ENCODE data around the gene ZNF569.

Gene ZNF569

GRCh38 chr19:37466798-37467607 lies at the start of gene ZNF569:
Gene ZNF569, minus strand, starts transcription at chr19:37467444. Its CDS starts 22,523 bp downstream, at chr19:37444921.
- Histone ChIP-seq H3K9me3 (peaks cover 7% of the 10 kb centered on the region; the same call in 1 of the 2 replicates), H3K4me3 (peak within 1 kb of the TSS; percentile 68), H3K27me3 (ENCODE audit: low read depth) (no peaks in the 10 kb centered on the region), H3K4me1 (peaks cover 3% of the 10 kb centered on the region), H3K36me3 (replicated peaks) (peaks cover 23% of the 10 kb centered on the region)
- peak; percentile 83 to 89 for DNase-seq (ENCODE audit: low spot score in 2 of 2)
- in situ Hi-C loops (cut with MboI; ENCODE audit: low sequenced_read_pairs), result no loop called here

GRCh38 chr19:37513397-37513796 lies 46.2 kb upstream of the ZNF569 start:
- Histone ChIP-seq H3K9me3 (no peaks in the 10 kb centered on the region), H3K36me3 (replicated peaks) (no peaks in the 10 kb centered on the region), H3K27me3 (ENCODE audit: low read depth) (no peaks in the 10 kb centered on the region), H3K4me1 (no peaks in the 10 kb centered on the region), H3K4me3 (no peak overlapping the region)
- DNase-seq (ENCODE audit: low spot score in 2 of 2), result no peak
- in situ Hi-C loops (cut with MboI; ENCODE audit: low sequenced_read_pairs), result no loop called here

- Histone ChIP-seq H3K36me3 (replicated peaks) (no peaks in the 10 kb centered on the region), H3K4me1 (no peaks in the 10 kb centered on the region), H3K27me3 (ENCODE audit: low read depth) (no peaks in the 10 kb centered on the region), H3K4me3 (no peak overlapping the region), H3K9me3 (no peaks in the 10 kb centered on the region)
- DNase-seq (ENCODE audit: low spot score in 2 of 2), result no peak
- in situ Hi-C loops (cut with MboI; ENCODE audit: low sequenced_read_pairs), result no loop called here
These were observed 44.6 kb upstream of the ZNF569 start for GRCh38 chr19:37511821-37512220.

GRCh38 chr19:37511186-37511585 lies 43.9 kb upstream of the ZNF569 start:
- DNase-seq (ENCODE audit: low spot score in 2 of 2), result no peak
- no peaks in the 10 kb centered on the region for H3K9me3 ChIP-seq
- H3K27me3 ChIP-seq (ENCODE audit: low read depth), result no peaks in the 10 kb centered on the region
- no peaks in the 10 kb centered on the region for H3K36me3 ChIP-seq (replicated peaks)
- H3K4me3 ChIP-seq, result no peak overlapping the region
- in situ Hi-C loops (cut with MboI; ENCODE audit: low sequenced_read_pairs), result no loop called here
- H3K4me1 ChIP-seq, result no peaks in the 10 kb centered on the region

- Histone ChIP-seq H3K4me3 (no peak overlapping the region), H3K9me3 (no peaks in the 10 kb centered on the region)
- DNase-seq (ENCODE audit: low spot score in 2 of 2), result no peak
These were observed 39.9 kb upstream of the ZNF569 start for GRCh38 chr19:37507167-37507464.

GRCh38 chr19:37506387-37507166 lies 39.3 kb upstream of the ZNF569 start, which contains the start of gene ZNF793:
Gene ZNF793, plus strand, starts transcription at chr19:37506939. Its CDS starts 16,501 bp downstream, at chr19:37523440.
- no peak within 1 kb of the TSS for H3K4me3 ChIP-seq
- no peaks in the 10 kb centered on the region for H3K36me3 ChIP-seq (replicated peaks)
- in situ Hi-C loops (cut with MboI; ENCODE audit: low sequenced_read_pairs), result no loop called here
- H3K4me1 ChIP-seq, result no peaks in the 10 kb centered on the region
- no peaks in the 10 kb centered on the region for H3K27me3 ChIP-seq (ENCODE audit: low read depth)
- no peaks in the 10 kb centered on the region for H3K9me3 ChIP-seq
- no peak for DNase-seq (ENCODE audit: low spot score in 2 of 2)

More at GRCh38 chr19:37507167-37507464, 39.9 kb upstream of the ZNF569 start:
- no peaks in the 10 kb centered on the region for H3K4me1 ChIP-seq
- no peaks in the 10 kb centered on the region for H3K27me3 ChIP-seq (ENCODE audit: low read depth)
- in situ Hi-C loops (cut with MboI; ENCODE audit: low sequenced_read_pairs), result no loop called here
- no peaks in the 10 kb centered on the region for H3K36me3 ChIP-seq (replicated peaks)

GRCh38 chr19:37505958-37506386 lies 38.7 kb upstream of the ZNF569 start:
- in situ Hi-C loops (cut with MboI; ENCODE audit: low sequenced_read_pairs), result no loop called here
- DNase-seq (ENCODE audit: low spot score in 2 of 2), result no peak
- no peak overlapping the region for H3K4me3 ChIP-seq
- H3K9me3 ChIP-seq, result no peaks in the 10 kb centered on the region
- no peaks in the 10 kb centered on the region for H3K36me3 ChIP-seq (replicated peaks)
- H3K4me1 ChIP-seq, result no peaks in the 10 kb centered on the region
- H3K27me3 ChIP-seq (ENCODE audit: low read depth), result no peaks in the 10 kb centered on the region

- H3K36me3 ChIP-seq (replicated peaks), result no peaks in the 10 kb centered on the region
- peaks cover 6% of the 10 kb centered on the region; the same call in 1 of the 2 replicates for H3K9me3 ChIP-seq
- DNase-seq (ENCODE audit: low spot score in 2 of 2), result no peak
- H3K4me1 ChIP-seq, result no peaks in the 10 kb centered on the region
- H3K27me3 ChIP-seq (ENCODE audit: low read depth), result no peaks in the 10 kb centered on the region
- in situ Hi-C loops (cut with MboI; ENCODE audit: low sequenced_read_pairs), result no loop called here
- H3K4me3 ChIP-seq, result no peak overlapping the region
These were observed 25.0 kb upstream of the ZNF569 start for GRCh38 chr19:37492213-37492612.

GRCh38 chr19:37484406-37485168 lies 17.3 kb upstream of the ZNF569 start:
- no peaks in the 10 kb centered on the region for H3K4me1 ChIP-seq
- in situ Hi-C loops (cut with MboI; ENCODE audit: low sequenced_read_pairs), result no loop called here
- DNase-seq (ENCODE audit: low spot score in 2 of 2), result no peak
- H3K27me3 ChIP-seq (ENCODE audit: low read depth), result no peaks in the 10 kb centered on the region
- H3K4me3 ChIP-seq, result no peak overlapping the region
- H3K36me3 ChIP-seq (replicated peaks), result no peaks in the 10 kb centered on the region
- peaks cover 16% of the 10 kb centered on the region for H3K9me3 ChIP-seq

GRCh38 chr19:37472165-37472564 lies 4.9 kb upstream of the ZNF569 start:
- in situ Hi-C loops (cut with MboI; ENCODE audit: low sequenced_read_pairs), result no loop called here
- Histone ChIP-seq H3K36me3 (replicated peaks) (peaks cover 9% of the 10 kb centered on the region; the same call in 1 of the 2 replicates), H3K4me3 (no peak overlapping the region), H3K9me3 (peaks cover 11% of the 10 kb centered on the region; the same call in 1 of the 2 replicates), H3K27me3 (ENCODE audit: low read depth) (no peaks in the 10 kb centered on the region), H3K4me1 (peaks cover 3% of the 10 kb centered on the region)
- DNase-seq (ENCODE audit: low spot score in 2 of 2), result no peak

- in situ Hi-C loops (cut with MboI; ENCODE audit: low sequenced_read_pairs), result no loop called here
- Histone ChIP-seq H3K4me3 (peak overlapping the region; percentile 73), H3K9me3 (peaks cover 7% of the 10 kb centered on the region; the same call in 1 of the 2 replicates), H3K36me3 (replicated peaks) (peaks cover 5% of the 10 kb centered on the region), H3K4me1 (peaks cover 3% of the 10 kb centered on the region), H3K27me3 (ENCODE audit: low read depth) (no peaks in the 10 kb centered on the region)
- DNase-seq (ENCODE audit: low spot score in 2 of 2), result no peak
These were observed 3.0 kb upstream of the ZNF569 start for GRCh38 chr19:37470216-37470615.

GRCh38 chr19:37468961-37469777 lies 1.9 kb upstream of the ZNF569 start, which contains the start of gene ZNF570:
Gene ZNF570, plus strand, starts transcription at chr19:37469356. Its CDS starts 999 bp downstream, at chr19:37470355.
- no peaks in the 10 kb centered on the region for H3K27me3 ChIP-seq (ENCODE audit: low read depth)
- peaks cover 3% of the 10 kb centered on the region for H3K4me1 ChIP-seq
- in situ Hi-C loops (cut with MboI; ENCODE audit: low sequenced_read_pairs), result no loop called here
- peak within 1 kb of the TSS; percentile 73 for H3K4me3 ChIP-seq
- peaks cover 7% of the 10 kb centered on the region; the same call in 1 of the 2 replicates for H3K9me3 ChIP-seq
- DNase-seq (ENCODE audit: low spot score in 2 of 2), result peak; percentile 67 to 90
- peaks cover 15% of the 10 kb centered on the region for H3K36me3 ChIP-seq (replicated peaks)

All from HAP-1 (cell line).